ENCODE data around the gene LSM5.

LSM5 gene

GRCh38 chr7:32462977-32463376 lies 27.2 kb downstream of the LSM5 start:
- no peak for DNase-seq (ENCODE audit: low read depth in 1 of 2, low spot score in 1 of 2)

GRCh38 chr7:32462451-32462850 lies 27.7 kb downstream of the LSM5 start:
- no peak for DNase-seq (ENCODE audit: low read depth in 1 of 2, low spot score in 1 of 2)

- DNase-seq (ENCODE audit: low read depth in 1 of 2, low spot score in 1 of 2), result no peak
These were observed 28.7 kb downstream of the LSM5 start for GRCh38 chr7:32461484-32461883.

GRCh38 chr7:32459788-32460187 lies 30.4 kb downstream of the LSM5 start:
- DNase-seq (ENCODE audit: low read depth in 1 of 2, low spot score in 1 of 2), result no peak

GRCh38 chr7:32458025-32458424 lies 32.2 kb downstream of the LSM5 start:
- DNase-seq (ENCODE audit: low read depth in 1 of 2, low spot score in 1 of 2), result no peak

- no peak for DNase-seq (ENCODE audit: low read depth in 1 of 2, low spot score in 1 of 2)
These were observed 36.7 kb downstream of the LSM5 start for GRCh38 chr7:32453341-32454011.

GRCh38 chr7:32447218-32447617 lies 43.0 kb downstream of the LSM5 start:
- DNase-seq (ENCODE audit: low read depth in 1 of 2, low spot score in 1 of 2), result no peak

- DNase-seq (ENCODE audit: low read depth in 1 of 2, low spot score in 1 of 2), result no peak
These were observed 53.8 kb downstream of the LSM5 start for GRCh38 chr7:32436146-32436928.

All from activated CD4-positive, alpha-beta T cell treated with anti-CD3 and anti-CD28 coated beads, Interleukin-2, amount 50 U/mL, for 24 hours (primary cell).